Endodermal cell (in vitro differentiated cells): ENCODE measurements around the gene MARF1. TPM values are rescaled to one million over a fixed set of nuclear protein-coding genes. Genes with fewer than 3 reads are reported as not detected.

Experiments used
- DNase-seq: peaks from one replicate; pipeline ENCODE4 v3.0.0-alpha.2; 2017
- H3K27ac ChIP-seq: 2 replicates; pipeline ENCODE4 v1.5.1; 2013; ENCODE audit warnings: mild to moderate bottlenecking, low read depth, low read length, moderate library complexity
- H3K27me3 ChIP-seq: 2 replicates; pipeline ENCODE4 v1.6.1; 2013; ENCODE audit warnings: mild to moderate bottlenecking, low read length, moderate library complexity; ENCODE audit not compliant: insufficient read depth, control insufficient read depth, poor library complexity, severe bottlenecking
- H3K36me3 ChIP-seq: 2 replicates; pipeline ENCODE4 v1.7.0; 2013; ENCODE audit warnings: mild to moderate bottlenecking, low read length, moderate library complexity; ENCODE audit not compliant: control insufficient read depth, insufficient read depth
- H3K4me1 ChIP-seq: one replicate; pipeline ENCODE4 v1.7.0; 2013; ENCODE audit warnings: low read length; ENCODE audit not compliant: control insufficient read depth, insufficient read depth
- H3K4me3 ChIP-seq: 2 replicates; pipeline ENCODE4 v1.5.1; 2013; ENCODE audit warnings: mild to moderate bottlenecking, low read length, moderate library complexity
- H3K9ac ChIP-seq: 2 replicates; pipeline ENCODE4 v1.6.1; 2013; ENCODE audit warnings: mild to moderate bottlenecking, low read length, moderate library complexity; ENCODE audit not compliant: poor library complexity, severe bottlenecking; ENCODE audit errors: extremely low read depth
- H3K9me3 ChIP-seq: 2 replicates; pipeline ENCODE4 v1.6.1; 2013; ENCODE audit warnings: mild to moderate bottlenecking, low read length, moderate library complexity; ENCODE audit not compliant: control insufficient read depth
- H3K27ac Mint-ChIP-seq: 2 replicates; pipeline ENCODE4 v1.8.0; 2020; ENCODE audit warnings: mixed read lengths
- H3K27me3 Mint-ChIP-seq: 2 replicates; pipeline ENCODE4 v1.8.0; 2021; ENCODE audit warnings: mild to moderate bottlenecking, mixed read lengths; ENCODE audit not compliant: insufficient read depth
- H3K36me3 Mint-ChIP-seq: 2 replicates; pipeline ENCODE4 v1.8.0; 2020; ENCODE audit warnings: low read depth, mixed read lengths
- H3K4me1 Mint-ChIP-seq: 2 replicates; pipeline ENCODE4 v1.8.0; 2020; ENCODE audit warnings: mixed read lengths
- H3K4me3 Mint-ChIP-seq: 2 replicates; pipeline ENCODE4 v1.8.0; 2020; ENCODE audit warnings: mild to moderate bottlenecking, moderate library complexity, mixed read lengths
- H3K9me3 Mint-ChIP-seq: 2 replicates; pipeline ENCODE4 v1.8.0; 2020; ENCODE audit warnings: mild to moderate bottlenecking, mixed read lengths
- WGBS, 2 experiments: methylation state at CpG; one replicate each; pipeline versions ENCODE4 v1.1.5 to v1.1.7; 2013; ENCODE audit warnings: missing lambda C conversion rate in 2 of 2, mixed read lengths in 1 of 2; ENCODE audit not compliant: insufficient coverage in 1 of 2, insufficient read length in 1 of 2; 5-methylcytosine and 5-hydroxymethylcytosine counted together
- total RNA-seq, 2 donors: library from RNA; stranded (reverse); fragmentation: NEBNext Ultra II Directional in 1 of 2; extraction: Animal tissue kit (Norgen Biotek cat#: 25700) in 1 of 2; gene quantifications; 2 replicates in 1 of 2; 3 replicates in 1 of 2; pipeline ENCODE4 v1.2.1, GENCODE V29; 2021
- TF ChIP-seq, protein P1 (sequence below): fragments of 200-600 bp; sonication (generic); conservative IDR thresholded peaks from 2 replicates; pipeline ENCODE4 v1.5.0; 2021; ENCODE audit warnings: antibody characterized with exemption, mild to moderate bottlenecking

The MARF1 gene
- total RNA-seq, 2 donors from 2014 or later, result 39.3 to 39.6 TPM

DNA sequence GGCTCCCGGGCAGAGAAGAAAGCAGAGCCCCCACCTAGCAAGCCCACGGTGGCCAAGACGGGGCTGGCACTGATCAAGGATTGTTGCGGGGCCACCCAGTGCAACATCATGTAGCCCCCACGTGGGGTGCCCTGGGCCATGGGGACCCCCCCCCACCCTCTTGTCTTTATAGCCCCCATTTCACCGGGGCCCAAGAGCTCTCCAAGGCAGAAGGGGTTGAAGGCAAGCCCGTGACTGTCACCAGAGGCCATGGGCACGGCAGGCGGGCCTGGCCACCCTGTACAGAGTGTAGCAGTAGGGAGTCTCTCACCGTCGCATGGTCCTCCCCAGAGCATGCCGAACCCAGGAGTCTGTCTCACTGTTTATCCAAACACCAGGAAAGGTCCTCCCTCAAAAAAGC lies 56.2 kb downstream of the MARF1 start:
- no peaks in the 10 kb centered on the region for H3K27me3 ChIP-seq
- H3K36me3 Mint-ChIP-seq, result peaks cover 51% of the 10 kb centered on the region
- TF ChIP-seq, protein P1, sequence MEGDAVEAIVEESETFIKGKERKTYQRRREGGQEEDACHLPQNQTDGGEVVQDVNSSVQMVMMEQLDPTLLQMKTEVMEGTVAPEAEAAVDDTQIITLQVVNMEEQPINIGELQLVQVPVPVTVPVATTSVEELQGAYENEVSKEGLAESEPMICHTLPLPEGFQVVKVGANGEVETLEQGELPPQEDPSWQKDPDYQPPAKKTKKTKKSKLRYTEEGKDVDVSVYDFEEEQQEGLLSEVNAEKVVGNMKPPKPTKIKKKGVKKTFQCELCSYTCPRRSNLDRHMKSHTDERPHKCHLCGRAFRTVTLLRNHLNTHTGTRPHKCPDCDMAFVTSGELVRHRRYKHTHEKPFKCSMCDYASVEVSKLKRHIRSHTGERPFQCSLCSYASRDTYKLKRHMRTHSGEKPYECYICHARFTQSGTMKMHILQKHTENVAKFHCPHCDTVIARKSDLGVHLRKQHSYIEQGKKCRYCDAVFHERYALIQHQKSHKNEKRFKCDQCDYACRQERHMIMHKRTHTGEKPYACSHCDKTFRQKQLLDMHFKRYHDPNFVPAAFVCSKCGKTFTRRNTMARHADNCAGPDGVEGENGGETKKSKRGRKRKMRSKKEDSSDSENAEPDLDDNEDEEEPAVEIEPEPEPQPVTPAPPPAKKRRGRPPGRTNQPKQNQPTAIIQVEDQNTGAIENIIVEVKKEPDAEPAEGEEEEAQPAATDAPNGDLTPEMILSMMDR, result no peak
- H3K36me3 ChIP-seq, result peaks cover 6% of the 10 kb centered on the region
- H3K4me3 Mint-ChIP-seq, result no peak overlapping the region
- no peak overlapping the region for H3K9ac ChIP-seq
- H3K27me3 Mint-ChIP-seq, result no peaks in the 10 kb centered on the region
- no peak for DNase-seq
- no peak overlapping the region for H3K27ac ChIP-seq
- H3K9me3 ChIP-seq, result peaks cover 32% of the 10 kb centered on the region
- H3K4me3 ChIP-seq, result no peak overlapping the region
- peaks cover 41% of the 10 kb centered on the region for H3K9me3 Mint-ChIP-seq
- WGBS, 2 experiments, result 90 to 100% methylated on average over 1 to 12 of the region's 12 CpGs
- H3K27ac Mint-ChIP-seq, result no peak overlapping the region
- H3K4me1 ChIP-seq, result no peaks in the 10 kb centered on the region
- peaks cover 6% of the 10 kb centered on the region for H3K4me1 Mint-ChIP-seq

DNA sequence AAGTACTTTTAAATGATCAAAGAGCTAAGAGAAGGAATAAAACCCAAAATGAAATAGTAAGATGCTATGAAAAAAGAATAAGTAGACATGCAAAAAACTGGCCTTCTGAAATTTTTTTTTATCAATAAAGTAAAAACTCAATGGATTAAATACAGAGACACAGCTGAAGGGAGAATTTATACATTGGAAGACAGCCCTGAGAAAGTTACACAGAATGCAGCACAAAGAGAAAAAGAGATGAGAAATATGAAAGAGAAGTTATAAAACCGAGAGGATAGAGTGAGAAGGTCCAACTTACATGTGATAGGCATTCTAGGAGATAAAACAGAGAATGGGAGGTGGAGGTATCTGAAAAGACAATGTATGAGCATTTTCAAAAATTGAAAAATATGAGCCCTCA lies 57.0 kb downstream of the MARF1 start:
- peaks cover 4% of the 10 kb centered on the region for H3K4me1 Mint-ChIP-seq
- no peak overlapping the region for H3K27ac Mint-ChIP-seq
- Histone ChIP-seq H3K9ac (no peak overlapping the region), H3K36me3 (peaks cover 6% of the 10 kb centered on the region), H3K27ac (no peak overlapping the region), H3K9me3 (peaks cover 32% of the 10 kb centered on the region), H3K27me3 (no peaks in the 10 kb centered on the region), H3K4me3 (no peak overlapping the region), H3K4me1 (no peaks in the 10 kb centered on the region)
- no peak for DNase-seq
- no peaks in the 10 kb centered on the region for H3K27me3 Mint-ChIP-seq
- peaks cover 41% of the 10 kb centered on the region for H3K9me3 Mint-ChIP-seq
- TF ChIP-seq, protein P1, result no peak
- WGBS, 2 experiments, result 67 to 75% methylated on average over 1 of the region's 1 CpG
- H3K4me3 Mint-ChIP-seq, result no peak overlapping the region
- peaks cover 49% of the 10 kb centered on the region for H3K36me3 Mint-ChIP-seq

DNA sequence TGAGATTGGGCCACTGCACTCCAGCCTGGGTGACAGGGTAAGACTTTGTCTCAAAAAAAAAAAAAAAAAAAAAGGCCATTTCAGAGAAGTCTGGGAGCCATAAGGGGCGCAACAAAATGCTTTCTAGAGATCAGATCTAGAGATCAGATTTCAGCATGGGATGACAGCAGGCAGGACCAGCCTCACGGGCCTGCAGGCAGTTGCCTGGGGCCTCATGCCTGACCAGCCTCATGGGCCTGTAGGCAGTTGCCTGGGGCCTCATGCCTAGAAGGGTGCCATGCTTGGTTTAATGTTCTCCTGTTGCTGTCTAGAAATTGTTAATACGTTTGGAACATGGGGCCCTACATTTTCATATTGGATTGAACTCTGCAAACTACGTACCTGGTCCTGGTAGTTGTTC lies 59.4 kb downstream of the MARF1 start:
- Mint-ChIP-seq H3K9me3 (peaks cover 39% of the 10 kb centered on the region), H3K36me3 (peaks cover 33% of the 10 kb centered on the region), H3K27me3 (no peaks in the 10 kb centered on the region), H3K4me3 (no peak overlapping the region), H3K27ac (no peak overlapping the region), H3K4me1 (no peaks in the 10 kb centered on the region)
- no peak overlapping the region for H3K4me3 ChIP-seq
- H3K27me3 ChIP-seq, result no peaks in the 10 kb centered on the region
- H3K4me1 ChIP-seq, result no peaks in the 10 kb centered on the region
- WGBS, 2 experiments, result 88 to 100% methylated on average over 2 to 4 of the region's 4 CpGs
- no peak overlapping the region for H3K9ac ChIP-seq
- TF ChIP-seq, protein P1, result no peak
- no peak for DNase-seq
- H3K9me3 ChIP-seq, result peaks cover 32% of the 10 kb centered on the region
- no peak overlapping the region for H3K27ac ChIP-seq
- peaks cover 6% of the 10 kb centered on the region for H3K36me3 ChIP-seq
